LHCN-M2 (cell line): ENCODE results near the gene DNAH10. TPM values are rescaled to one million over a fixed set of nuclear protein-coding genes. Genes with fewer than 3 reads are reported as not detected.

Source experiments
- DNase-seq: peaks from one replicate; pipeline ENCODE4 v3.0.0-alpha.2; 2012; ENCODE audit warnings: low read depth
- total RNA-seq: library from RNA; depleted of rRNA; stranded (reverse); fragments of >200 nt; gene quantifications from 2 replicates; pipeline ENCODE4 v1.2.3, GENCODE V29; 2014

The DNAH10 gene
- total RNA-seq, 1 experiment from 2014 or later: under 0.01 TPM

- no peak for DNase-seq
These were observed 120.1 kb downstream of the DNAH10 start for GRCh38 chr12:123882161-123882705.

DNA sequence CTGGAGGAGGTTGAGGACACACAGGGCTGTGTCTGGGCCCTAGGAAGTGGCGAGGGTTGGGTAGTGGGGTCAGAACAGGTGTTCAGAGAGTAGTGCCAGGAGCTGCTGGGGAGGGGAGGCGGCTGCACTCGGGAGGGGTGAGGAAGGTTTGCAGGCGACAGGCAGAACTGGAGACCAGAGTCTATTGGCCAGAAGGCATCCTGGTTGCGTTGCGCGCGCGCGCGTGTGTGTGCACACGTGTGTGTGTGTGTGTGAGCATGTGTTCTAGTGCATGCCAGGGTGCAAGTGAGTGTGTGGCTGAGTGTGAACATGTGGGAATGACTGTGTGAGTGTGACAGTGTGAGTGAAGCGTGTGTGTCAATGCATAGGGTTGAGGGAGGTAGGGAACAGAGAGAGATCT, 124.2 kb downstream of the DNAH10 start:
- DNase-seq: no peak

DNA sequence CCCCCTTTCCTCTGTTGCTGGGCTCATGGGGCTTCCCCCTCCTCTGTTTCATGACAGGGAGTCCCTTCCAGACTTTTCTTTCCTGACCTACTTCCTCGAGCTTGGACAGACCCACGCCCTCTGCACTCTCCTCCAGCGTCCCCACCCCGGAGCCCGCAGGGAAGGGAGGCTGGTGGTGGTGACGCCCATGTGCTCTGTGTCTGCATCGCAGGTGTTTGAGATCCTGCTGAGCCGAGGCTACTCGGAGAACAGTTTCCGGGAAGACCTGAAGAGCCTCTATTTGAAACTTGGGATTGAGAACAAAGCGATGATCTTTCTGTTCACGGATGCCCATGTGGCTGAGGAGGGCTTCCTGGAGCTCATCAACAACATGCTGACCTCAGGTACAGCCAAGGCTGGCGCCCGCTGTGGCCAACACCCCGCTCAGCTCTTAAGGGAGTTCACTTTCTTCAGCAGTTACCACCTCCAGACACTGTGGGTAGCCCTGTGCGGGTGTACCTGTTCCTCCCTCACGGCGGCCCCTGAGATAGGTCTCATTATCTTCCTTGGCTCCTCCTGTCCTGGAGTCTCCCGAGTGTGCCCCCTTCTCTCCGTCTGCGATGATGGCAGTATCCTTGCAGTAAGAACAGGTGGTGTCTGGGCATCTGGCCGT, 125.0 kb downstream of the DNAH10 start:
- DNase-seq: no peak

DNA sequence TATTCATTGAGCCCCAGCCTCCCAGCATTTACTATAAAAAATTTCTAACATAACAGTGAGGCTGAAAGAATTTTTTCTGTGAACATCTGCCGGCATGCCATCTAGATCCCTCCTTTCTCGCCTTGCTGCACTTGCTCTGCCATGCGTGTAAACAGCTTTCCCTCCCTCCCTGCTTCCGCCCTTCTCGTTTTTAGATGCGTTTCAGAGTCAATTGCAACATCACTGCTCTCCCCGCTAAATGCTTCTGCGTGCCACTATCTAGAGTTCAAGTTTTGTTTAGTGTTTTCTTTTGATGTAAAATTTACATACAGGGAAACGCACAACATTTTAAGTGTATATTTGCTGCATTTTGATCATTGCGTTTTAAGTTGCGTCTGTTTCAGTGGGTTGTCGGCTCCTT, 126.9 kb downstream of the DNAH10 start:
- no peak for DNase-seq

DNA sequence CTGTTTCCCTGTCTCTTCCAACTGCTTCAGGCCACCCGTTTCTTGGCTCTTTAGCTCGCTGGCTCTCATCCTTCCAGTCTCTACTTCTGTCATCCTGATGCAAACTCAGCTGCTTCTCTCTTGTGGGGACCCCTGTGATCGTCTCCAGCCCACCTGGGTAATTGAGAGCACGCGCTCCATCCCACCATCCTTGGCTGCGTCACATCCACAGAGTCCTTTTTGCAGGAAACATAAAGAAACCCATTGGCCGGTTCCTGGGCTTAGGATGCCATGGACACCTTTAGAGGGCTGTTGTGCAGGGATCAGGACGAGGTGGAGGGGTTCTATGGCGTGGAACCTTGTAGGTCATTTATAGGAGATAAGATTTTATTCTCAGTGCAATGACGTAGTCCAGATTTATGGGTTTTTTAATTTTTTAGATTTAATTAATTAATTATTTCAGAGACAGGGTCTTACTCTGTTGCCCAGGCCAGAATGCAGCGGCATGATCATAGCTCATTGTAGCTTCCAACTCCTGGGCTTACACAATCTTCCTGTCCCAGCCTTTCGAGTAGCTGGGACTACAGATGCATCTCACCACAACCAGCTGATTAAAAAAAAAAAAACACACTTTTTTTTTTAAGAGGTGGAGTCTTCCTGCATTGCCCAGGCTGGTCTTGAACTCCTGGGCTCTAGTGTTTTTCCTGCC, 127.9 kb downstream of the DNAH10 start:
- no peak for DNase-seq

- DNase-seq: no peak
These were observed 128.4 kb downstream of the DNAH10 start for GRCh38 chr12:123890536-123890902.

- DNase-seq: no peak
These were observed 128.9 kb downstream of the DNAH10 start for GRCh38 chr12:123891011-123891410.

- DNase-seq: peak; percentile 18
These were observed 129.5 kb downstream of the DNAH10 start for GRCh38 chr12:123891516-123892179.

DNA sequence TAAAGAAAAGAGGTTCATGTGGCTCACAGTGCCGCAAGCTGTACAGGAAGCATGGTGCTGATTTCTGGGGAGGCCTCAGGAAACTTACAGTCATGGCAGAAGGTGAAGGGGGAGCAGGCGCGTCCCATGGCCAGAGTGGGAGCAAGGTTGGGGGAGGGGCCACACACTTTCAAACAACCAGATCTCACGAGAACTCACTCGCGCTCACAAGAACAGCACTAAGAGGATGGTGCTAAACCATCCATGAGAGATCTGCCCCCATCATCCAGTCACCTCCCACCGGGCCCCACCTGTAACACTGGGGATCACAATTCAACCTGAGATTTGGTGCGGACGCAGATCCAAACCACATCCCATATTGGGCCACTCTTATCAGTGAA, 130.1 kb downstream of the DNAH10 start:
- DNase-seq: no peak

DNA sequence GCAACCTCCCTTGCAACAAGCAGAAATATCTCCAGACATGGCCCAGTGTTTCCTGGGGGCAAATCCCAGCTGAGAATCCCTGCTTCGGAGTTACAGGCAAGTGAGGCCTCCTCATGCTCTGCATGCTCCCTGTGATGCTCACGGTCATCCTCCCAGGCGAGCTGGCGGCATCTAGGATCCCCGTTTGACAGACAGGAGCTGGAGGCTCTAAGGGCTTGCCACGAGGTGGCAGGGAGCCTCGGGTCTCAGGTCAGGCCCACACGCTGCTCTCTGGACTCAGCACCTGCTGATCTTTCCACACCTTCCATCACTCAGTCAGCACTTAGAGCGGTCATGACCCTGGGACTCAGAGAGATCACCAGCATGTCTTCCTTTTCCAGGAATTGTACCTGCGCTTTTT, 130.8 kb downstream of the DNAH10 start:
- no peak for DNase-seq

GRCh38 chr12:123893276-123893675, 131.2 kb downstream of the DNAH10 start:
- no peak for DNase-seq

DNA sequence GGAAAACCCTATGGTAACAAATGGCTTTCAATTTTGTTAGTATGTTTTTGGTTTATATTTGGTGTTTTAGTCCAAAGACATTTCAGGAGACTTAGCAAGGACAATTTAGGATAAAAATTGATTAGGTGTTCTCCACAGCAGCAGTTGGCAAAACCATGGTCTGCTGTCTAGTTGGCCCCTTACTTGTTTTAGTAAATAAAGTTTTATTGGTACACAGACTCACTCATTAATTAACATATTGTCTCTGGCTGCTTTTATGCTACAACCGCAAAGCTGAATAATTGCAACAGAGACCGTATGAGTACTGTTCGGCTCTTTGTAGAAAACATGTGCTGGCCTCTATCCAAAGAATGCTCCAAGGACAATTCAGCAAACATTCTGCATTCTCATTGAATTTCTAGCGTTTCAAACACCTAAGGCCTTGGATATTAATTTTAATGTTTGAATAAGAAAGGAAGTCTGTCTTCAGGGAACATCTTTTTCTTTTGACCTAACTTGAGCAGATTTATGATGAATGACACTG, 132.8 kb downstream of the DNAH10 start:
- DNase-seq: no peak

GRCh38 chr12:123895451-123895850, 133.3 kb downstream of the DNAH10 start:
- no peak for DNase-seq

DNA sequence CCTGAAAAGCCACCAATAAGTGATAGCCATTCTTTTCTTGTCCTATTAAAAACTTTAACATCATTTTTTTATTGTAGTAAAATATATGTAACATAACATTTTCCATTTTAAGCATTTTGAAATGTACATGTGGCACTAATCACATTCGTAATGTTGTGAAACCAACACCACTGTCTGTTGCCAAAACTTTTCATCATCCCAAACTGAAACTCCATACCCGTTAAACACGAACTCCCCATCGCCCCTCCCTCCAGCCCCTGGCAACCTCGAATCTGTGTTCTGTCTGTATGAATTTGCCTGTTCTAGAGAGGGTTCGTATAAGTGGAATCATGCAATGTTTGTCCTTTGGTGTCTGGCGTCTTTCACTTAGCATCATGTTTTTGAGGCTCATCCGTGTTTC, 134.7 kb downstream of the DNAH10 start:
- peak; percentile 22 for DNase-seq

DNA sequence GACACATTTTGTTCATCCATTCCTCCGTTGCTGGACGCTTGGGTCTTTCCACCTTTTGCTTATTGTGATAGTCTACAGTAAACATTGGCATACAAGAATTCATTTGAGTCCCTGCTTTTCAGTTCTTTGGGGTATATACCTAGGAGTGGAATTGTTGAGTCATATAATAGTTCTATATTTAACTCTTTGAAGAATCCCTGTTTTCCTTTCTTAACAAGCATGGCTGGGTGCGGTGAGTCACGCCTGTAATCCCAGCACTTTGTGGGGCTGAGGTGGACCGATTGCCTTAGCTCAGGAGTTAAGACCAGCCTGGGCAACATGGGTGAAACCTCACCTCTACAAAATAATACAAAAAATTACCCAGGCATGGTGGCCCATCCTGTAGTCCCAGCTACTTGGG, 135.1 kb downstream of the DNAH10 start:
- peak; percentile 80 for DNase-seq

- DNase-seq: no peak
These were observed 136.6 kb downstream of the DNAH10 start for GRCh38 chr12:123898673-123899072.

- no peak for DNase-seq
These were observed 137.3 kb downstream of the DNAH10 start for GRCh38 chr12:123899368-123899767.

GRCh38 chr12:123900871-123901376, 138.8 kb downstream of the DNAH10 start:
- no peak for DNase-seq

DNA sequence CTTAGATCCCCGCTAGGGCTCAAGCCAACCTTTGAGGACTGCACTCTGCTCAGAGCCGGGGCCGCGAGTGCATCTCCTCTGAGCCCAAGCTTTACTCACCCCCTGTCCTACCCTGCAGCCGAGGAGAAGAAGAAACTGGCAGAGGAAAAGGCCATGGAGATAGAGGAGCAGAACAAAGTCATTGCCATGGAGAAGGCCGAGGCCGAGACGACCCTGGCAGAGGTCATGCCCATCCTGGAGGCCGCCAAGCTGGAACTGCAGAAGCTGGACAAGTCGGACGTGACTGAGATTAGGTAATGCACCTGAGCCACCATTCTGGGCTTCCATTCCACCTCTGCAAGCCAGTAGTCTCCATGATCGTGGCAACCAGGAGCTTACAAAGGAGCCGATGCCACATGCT, 140.7 kb downstream of the DNAH10 start:
- DNase-seq: no peak

GRCh38 chr12:123903301-123904065, 141.4 kb downstream of the DNAH10 start:
- no peak for DNase-seq

DNA sequence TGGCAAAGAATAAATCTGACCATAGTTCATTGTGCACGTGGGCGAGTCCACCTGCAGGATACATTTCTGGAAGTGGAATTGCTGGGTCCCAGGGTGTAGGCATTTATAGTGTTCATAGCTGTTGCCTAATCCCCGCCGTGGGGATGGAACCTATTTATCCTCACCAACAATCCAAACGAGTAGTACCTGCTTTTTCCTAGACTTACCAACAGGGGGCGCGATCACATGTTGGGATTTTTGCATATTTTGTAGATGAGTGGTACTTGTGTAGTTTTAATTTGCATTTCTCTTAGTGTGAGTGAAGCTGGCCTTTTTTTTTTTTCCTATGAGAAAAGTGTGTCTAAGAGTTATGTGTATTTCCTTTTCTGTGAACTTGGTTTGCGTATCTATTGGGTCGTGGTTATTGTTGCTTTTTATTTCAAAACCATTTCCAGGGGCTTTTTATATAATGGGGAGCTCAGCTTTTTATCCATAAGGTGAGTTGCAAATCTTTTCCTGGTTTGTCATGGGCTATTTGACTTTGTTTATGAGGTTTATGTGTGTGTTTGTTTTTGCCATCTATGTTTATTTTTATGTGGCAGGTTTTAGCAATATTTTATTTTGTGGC, 143.3 kb downstream of the DNAH10 start:
- peak; percentile 78 for DNase-seq
